Measurements from ENCODE around the gene USP40.

GRCh38 chr2:233525791-233526190, 40.8 kb downstream of the USP40 start:
- TF ChIP-seq EHMT2 (IDR thresholded peaks at IDR 0.05; ENCODE audit: low read depth) (no peak), CTCF (IDR thresholded peaks at IDR 0.05) (no peak), PBX3 (IDR thresholded peaks at IDR 0.05) (no peak), ATOH8 (CRISPR knock-in tag; IDR thresholded peaks at IDR 0.05; ENCODE audit: low read depth) (no peak), POLR2A (IDR thresholded peaks at IDR 0.05; ENCODE audit: low read length) (no peak), SREBF2 (IDR thresholded peaks at IDR 0.05) (no peak), HES2 (IDR thresholded peaks at IDR 0.05) (no peak), RCOR1 (IDR thresholded peaks at IDR 0.05; ENCODE audit: low read depth, low read length) (no peak), MAX (IDR thresholded peaks at IDR 0.05) (no peak), REST (IDR thresholded peaks at IDR 0.05) (no peak)
